ENCODE data around the gene SLCO1B1. TPM values are rescaled to one million over a fixed set of nuclear protein-coding genes. Genes with fewer than 3 reads are reported as not detected.

SLCO1B1 gene
- total RNA-seq, 6 experiments from 2014 or later = 126 to 285 (median 145) TPM

DNA sequence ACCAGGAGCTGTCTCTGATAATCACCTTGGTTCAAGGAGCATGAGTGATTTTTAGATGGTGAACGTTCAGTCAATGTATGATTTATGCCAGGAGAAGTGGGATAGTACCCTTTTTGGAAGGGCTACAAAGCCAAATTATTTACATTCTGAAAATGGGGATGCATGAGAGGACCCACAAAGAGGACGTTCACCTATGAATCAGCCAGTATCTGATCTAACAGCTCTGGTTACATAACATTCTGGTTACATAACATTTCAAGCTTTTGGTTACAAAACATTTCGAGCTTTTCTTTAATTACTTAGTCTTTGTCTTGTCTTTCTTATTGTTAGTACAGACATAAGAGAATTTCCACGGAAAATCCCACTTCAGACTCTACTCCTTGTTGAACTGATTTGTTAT is 134.9 kb downstream of the SLCO1B1 start:
- no peaks in the 10 kb centered on the region for H3K36me3 ChIP-seq
- ATAC-seq = peak in 1 of 4 donors; percentile 52
- no peaks in the 10 kb centered on the region for H3K9me3 ChIP-seq
- no peaks in the 10 kb centered on the region for H3K4me1 ChIP-seq
- intact Hi-C loops (cut with DNase I) = no loop called here
- TF ChIP-seq, protein P1, sequence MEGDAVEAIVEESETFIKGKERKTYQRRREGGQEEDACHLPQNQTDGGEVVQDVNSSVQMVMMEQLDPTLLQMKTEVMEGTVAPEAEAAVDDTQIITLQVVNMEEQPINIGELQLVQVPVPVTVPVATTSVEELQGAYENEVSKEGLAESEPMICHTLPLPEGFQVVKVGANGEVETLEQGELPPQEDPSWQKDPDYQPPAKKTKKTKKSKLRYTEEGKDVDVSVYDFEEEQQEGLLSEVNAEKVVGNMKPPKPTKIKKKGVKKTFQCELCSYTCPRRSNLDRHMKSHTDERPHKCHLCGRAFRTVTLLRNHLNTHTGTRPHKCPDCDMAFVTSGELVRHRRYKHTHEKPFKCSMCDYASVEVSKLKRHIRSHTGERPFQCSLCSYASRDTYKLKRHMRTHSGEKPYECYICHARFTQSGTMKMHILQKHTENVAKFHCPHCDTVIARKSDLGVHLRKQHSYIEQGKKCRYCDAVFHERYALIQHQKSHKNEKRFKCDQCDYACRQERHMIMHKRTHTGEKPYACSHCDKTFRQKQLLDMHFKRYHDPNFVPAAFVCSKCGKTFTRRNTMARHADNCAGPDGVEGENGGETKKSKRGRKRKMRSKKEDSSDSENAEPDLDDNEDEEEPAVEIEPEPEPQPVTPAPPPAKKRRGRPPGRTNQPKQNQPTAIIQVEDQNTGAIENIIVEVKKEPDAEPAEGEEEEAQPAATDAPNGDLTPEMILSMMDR (IDR thresholded peaks at IDR 0.05) = no peak
- TF ChIP-seq POLR2A (IDR thresholded peaks at IDR 0.05) = no peak
- no peaks in the 10 kb centered on the region for H3K27me3 ChIP-seq
- no peak for DNase-seq
- no peak overlapping the region for H3K4me3 ChIP-seq
- H3K27ac ChIP-seq = no peak overlapping the region
- 16% methylated on average over 4 of the region's 4 CpGs for WGBS (ENCODE audit: insufficient coverage, low coverage, low lambda C conversion rate, missing lambda C conversion rate)

DNA sequence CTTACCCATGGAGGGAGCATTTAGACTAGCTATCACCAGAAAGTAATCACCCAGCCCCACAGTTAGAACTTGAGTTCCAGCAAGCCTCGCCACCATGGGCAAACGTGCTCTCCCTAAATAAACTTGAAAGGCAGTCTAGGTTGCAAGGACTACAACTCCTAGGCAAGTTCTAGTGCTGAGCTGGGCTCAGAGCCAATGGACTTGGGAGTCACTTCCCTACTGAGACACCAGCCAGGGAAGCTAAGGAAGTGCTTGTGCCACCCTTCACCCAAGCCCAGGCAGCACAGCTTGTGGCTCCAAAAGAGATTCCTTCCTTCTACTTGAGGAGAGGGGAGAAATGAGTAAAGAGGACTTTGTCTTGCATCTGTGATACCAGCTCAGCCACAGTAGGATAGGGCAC is 145.8 kb downstream of the SLCO1B1 start:
- no peaks in the 10 kb centered on the region for H3K9me3 ChIP-seq
- no peaks in the 10 kb centered on the region for H3K36me3 ChIP-seq
- no peak overlapping the region for H3K27ac ChIP-seq
- H3K4me1 ChIP-seq = no peaks in the 10 kb centered on the region
- H3K27me3 ChIP-seq = no peaks in the 10 kb centered on the region
- TF ChIP-seq, protein P1 (IDR thresholded peaks at IDR 0.05) = no peak
- TF ChIP-seq POLR2A (IDR thresholded peaks at IDR 0.05) = no peak
- no peak overlapping the region for H3K4me3 ChIP-seq
- intact Hi-C loops (cut with DNase I) = no loop called here
- DNase-seq (no peak), ATAC-seq (peak in 1 of 4 donors; percentile 19)
- 70% methylated on average over 2 of the region's 2 CpGs for WGBS (ENCODE audit: insufficient coverage, low coverage, low lambda C conversion rate, missing lambda C conversion rate)

Other genes starting within 250 kb of the SLCO1B1 start
- gene SLCO1A2, start 203.7 kb downstream of the SLCO1B1 start, total RNA-seq = 10 to 100 TPM in 1 of 6 experiments, 1 to 10 TPM in 2, under 1 TPM in 2, not detected in 1; 0.06 to 19.8 (median 3.2) TPM
- under 1 TPM in 1 of 6 experiments, not detected in 5; 0.22 TPM for gene IAPP, start 241.7 kb downstream of the SLCO1B1 start, total RNA-seq